T-helper 1 cell (primary cell): ENCODE data around the gene RBBP4.
"Not testable (repeated sequence)": the region's sequence is repeated elsewhere in the genome, so short reads cannot be mapped to it uniquely, and the experiment has no call there.

Experiments used
- DNase-seq, 5 donors: peaks; one replicate each; pipeline ENCODE4 v3.0.0-alpha.2; 2012 to 2020

RBBP4 gene

DNA sequence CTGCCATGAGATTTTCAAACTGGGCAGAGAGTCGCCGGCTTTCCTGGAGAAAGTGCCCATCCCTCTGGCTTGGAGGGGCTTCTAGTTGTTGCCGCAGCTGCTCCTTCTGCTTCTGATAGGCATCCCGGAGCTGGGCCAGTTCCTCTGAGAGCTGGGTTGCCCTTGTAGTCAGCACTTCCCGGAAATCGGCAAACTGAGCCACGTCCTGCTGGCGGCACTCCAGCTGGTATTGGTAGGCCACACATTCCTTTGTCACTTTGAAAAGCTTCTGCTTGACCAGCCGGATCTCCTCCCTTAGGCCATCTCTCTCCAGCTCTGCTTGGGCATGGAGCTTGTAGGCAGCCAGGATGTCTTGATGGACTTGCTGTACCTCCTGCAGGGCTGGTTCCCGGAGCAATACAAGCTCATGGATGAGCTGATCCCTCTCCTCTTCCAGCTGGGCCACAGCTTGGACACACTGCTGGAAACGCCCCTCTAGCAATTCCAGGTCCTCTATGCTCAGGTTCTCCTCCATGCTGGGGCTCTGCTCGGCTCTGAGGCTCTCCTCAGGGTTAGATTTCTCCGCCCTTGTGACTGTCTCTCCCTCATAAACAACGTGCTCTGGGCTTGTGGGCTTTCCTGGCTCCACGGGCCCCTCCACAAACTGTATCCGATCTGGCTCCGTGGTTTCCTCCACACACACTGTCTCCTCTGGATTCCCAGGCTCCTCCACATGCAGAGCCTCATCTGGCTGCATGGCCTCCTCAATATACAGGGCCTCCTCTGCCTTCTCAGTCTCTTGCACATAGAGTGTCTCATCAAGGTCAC lies 44.3 kb downstream of the RBBP4 start:
- DNase-seq: no peak

DNA sequence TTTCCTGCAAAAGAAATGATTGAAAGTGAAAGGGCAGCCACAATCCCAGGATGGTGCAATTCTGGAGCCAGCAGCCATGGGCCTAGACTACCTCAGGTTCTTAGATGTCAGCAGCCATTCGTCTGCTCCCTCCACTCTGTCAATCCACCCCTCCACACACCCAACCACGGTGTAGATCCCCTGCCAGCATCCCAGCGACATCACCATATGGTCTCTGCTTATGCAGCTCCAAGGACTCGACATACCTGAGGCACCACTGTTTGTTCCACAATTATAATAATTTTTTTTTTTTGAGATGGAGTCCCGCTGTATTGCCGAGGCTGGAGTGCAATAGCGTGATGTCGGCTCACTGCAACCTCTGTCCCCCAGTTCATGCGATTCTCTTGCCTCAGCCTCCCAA lies 45.0 kb downstream of the RBBP4 start:
- no peak for DNase-seq

DNA sequence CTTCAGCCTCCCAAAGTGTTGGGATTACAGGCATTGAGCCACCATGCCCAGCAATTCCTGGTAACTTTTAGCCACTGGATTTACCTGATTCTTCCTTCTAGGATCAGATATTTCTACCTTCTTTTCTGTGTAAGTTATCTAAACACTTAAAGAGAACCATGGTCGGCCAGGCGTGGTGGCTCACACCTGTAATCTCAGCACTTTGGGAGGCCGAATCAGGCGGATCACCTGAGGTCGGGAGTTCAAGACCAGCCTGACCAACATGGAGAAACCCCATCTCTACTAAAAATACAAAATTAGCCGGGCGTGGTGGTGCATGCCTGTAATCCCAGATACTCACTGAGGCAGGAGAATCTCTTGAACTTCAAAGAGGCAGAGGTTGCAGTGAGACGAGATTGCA lies 46.0 kb downstream of the RBBP4 start:
- not testable (repeated sequence) for DNase-seq

DNA sequence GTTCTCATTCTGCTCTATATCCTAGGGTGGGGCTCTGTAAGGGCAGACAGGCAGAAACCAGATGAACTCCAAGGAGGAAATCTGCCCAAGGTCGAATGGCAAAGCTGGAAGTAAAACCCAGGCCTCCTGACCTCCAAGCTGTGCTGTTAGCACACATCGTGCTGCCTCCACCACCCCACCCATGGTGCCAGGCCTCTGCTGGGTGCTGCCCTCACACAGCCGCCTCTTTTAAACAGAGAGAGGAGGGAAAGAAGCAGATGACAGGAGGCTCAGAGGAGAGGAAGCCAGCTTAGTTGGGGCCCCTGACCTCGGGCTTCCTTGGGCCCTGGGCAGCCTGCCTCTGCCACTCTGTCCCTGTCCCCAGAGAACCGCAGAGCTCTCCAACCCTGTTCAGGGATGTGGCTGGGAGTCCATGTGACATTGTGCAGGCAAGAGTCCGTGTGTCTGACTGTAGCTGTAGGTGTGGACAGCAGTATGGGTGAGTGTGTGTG lies 50.5 kb downstream of the RBBP4 start:
- no peak for DNase-seq

DNA sequence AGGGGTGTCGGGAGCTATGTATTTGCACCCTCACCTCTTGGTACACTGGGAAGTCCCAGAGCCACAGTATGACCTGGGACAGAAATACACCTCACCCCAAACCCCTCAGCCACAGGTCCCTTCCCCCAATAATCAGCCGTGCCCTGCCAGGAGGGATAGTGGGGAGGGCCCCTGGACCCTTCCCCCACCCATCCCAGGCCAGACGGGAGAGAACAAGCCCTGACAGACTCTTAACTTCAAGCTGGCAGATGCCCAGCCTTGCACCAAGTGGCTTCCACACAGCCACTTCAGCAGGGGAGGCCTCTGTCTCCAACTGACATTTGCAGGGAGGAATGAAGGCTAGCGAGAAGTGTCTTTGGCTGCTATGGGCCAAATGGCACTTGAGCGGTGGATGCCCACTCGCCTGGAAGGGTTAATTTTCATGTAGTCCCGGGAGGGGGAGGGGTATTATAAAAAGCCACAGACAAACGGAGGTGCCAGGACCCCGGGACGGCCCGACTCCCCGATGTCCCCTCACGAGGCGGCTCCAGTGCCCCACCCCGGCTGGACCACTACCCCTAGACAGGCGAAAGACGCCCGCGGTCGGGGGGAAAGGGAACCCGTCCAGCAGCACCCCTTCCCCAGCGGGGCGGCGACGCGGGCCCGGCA lies 51.1 kb downstream of the RBBP4 start:
- DNase-seq: no peak

DNA sequence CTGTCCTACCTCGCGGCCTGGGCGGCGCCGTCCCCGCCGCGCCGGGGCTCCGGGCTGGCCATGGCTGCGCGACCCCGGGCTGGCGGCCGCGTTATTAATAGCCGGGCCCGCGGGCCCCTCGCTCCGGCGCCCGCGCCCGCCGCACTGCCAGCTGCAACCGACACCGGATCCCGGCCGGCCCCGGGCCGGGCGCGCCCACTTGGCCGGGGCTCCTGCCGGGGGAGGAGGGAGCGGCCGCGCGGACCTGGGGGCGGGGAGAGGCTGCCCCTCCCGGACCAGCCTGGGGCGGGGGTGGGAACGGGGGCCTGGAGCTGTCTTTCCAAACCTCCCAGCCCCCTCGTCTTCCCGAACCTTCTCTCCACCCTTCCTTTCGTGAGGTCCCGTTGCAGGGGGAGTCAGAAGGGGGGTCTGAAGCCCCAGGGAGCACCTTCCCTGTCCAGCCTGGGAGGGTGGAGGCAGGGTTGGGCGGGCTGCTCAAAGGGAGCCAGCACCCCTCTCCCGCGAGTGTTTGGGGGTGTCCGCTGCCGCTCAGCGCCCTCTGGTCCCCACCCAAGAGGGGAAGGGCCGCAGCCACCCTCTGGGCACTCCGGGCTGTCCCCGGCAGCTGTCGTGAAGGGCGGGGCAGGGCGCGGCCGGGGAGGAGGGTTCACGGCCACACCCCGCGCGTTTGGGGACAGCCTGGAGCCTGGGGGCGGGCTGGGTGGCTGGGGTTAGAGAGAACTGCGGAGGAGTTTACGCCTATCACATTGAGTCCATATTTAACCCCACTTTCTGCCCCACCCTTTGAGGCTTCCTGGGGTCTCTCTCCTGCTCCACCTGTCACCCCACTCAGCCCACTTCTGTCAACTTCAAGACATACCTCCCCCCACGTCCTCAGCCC lies 51.8 kb downstream of the RBBP4 start, which contains the start of gene SYNC:
SYNC (minus strand) TSS at position 172 of the 880 bp plus-strand sequence; CDS start at position 62, 110 bp downstream.
- DNase-seq: no peak

DNA sequence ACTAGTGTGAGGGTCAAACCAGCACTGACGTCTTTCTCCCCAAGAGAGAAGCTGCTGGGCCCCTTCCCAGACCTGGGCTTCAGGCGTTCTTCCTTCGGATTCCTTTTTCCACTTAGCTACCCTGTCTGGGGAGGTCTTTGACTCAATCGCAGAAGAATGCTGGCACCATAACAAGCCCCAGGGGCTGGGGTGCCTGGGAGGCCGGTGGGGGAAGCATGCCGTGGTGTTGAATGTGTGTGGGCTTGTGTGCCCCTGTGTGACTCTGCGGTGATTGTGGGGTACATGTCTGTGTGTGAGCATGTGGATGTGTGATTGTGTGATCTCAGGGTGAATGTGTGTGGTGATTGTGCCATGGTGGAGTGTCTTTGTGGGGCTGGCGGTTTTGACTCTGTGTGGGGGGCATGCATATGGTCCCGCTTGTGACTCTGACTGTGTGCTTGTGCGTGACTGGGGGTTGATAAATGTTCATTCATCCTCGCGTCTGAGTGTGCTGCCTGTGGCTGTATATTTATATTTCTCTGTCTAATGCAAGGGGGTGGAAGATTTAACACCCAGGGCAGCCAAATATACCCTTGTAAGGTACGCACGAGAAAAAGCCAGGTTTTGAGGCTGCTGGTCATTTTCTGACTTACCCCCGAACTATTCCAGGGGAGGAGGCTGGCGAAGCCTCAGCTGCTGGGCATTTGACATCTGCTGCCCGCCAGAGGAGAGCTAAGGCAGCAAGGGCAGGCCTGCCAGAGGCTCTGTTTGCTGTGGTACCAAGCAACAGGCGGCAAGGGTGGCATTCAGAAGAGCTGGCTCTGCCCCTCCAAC lies 52.7 kb downstream of the RBBP4 start:
- no peak for DNase-seq

DNA sequence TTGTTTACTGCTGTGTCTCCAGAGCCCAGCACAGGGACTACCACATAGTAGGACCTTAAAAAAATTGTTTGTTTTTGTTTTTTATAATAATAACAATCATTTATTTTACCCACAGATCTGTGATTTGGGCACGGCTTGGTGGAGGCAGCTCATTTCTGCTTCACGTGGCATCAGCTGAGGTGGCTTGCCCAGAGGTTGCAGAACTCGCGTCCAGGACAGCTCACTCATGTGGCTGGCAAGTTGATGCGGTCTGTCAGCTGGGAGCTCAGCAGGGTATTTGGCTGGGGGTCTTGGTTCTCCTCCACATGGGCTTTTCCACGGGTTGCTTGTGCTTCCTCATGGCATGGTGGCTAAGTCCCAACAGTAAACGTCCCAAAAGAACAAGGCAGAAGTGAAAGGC lies 54.5 kb downstream of the RBBP4 start:
- no peak for DNase-seq

DNA sequence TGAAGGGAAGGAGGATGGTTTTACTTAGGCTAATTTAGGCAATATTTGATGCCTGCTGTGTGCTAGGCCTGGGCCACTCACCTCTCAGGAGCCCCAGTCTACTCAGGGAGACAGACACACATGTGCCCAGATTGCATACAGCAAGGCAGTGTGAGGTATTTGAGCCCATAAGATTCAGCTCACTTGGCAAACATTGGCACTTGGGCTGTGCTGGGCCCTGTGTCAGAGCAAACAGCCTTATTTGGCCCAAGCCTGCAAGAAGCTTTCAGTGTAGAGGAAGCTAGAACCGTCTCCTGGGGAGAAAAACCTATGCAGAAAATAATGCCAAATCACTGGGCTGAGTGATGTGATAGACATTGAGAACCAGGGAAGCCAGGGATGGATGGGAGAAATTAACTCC lies 55.5 kb downstream of the RBBP4 start:
- no peak for DNase-seq

DNA sequence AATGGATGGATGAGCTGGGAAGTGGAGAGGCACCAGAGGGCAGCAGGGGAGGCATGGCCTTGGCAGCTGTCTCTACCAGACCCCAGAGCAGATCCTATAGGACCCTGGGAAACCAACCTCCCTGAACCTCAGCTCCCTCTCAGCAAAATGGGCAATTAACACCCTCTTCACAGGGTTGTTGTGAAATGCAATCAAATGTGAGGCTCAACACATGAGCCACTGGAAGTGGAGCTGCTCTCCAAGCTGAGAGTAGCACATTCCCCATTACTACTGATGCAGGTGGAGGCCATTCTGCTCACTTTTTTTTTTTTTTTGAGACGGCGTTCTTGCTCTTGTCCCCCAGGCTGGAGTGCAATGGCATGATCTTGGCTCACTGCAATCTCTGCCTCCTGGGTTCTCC lies 58.1 kb downstream of the RBBP4 start:
- no peak for DNase-seq

DNA sequence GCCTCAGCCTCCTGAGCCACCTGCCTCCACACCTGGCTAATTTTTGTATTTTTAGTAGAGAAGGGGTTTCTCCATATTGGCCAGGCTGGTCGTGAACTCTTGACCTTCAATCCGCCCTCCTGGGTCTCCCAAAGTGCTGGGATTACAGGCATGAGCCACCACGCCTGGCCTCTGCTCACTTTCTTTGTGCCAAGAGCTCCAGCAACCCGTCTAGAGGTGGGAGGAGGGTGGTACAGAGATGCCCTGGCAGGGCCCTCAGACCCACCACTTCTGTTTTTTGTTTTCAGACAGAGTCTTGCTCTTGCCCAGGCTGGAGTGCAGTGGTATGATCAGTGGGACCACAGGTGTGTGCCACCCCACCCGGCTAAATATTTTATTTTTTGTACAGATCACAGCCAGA lies 58.5 kb downstream of the RBBP4 start:
- DNase-seq: no peak

DNA sequence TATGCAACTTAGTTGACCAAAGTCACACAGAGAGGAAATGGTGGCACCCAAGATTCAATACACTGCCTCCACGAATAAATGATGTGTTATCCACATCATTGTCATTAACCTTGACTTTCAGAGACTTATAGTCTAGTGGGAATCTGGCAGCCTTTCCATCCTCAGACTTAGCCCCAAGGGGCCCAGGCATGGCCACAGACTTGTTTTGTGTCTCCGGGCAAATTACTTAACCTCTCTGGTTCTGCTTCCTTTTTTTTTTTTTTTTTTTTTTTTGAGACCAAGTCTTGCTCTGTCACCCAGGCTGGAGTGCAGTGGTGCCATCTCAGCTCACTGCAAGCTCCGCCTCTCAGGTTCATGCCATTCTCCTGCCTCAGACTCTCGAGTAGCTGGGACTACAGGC lies 60.2 kb downstream of the RBBP4 start:
- DNase-seq: not testable (repeated sequence)

DNA sequence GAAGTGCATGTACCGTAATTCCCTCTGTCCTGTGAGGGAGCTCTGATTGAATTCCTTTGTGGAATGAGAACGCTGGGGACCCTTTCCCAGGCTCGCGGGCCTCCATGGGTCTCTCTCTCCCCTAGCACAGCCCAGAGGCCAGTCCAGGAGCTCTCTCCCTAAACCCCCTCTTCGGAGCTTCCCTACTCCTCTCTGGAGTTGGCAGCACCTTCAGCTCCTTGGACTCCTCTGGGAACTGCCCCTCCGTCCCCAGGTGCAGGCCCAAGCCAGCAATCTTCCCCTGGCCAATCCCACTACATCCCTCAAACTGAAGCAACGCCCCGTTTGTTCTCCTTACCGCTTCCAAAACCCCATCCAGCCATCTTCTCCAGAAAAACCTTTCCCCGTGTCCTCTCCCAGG lies 62.1 kb downstream of the RBBP4 start:
- DNase-seq: no peak

DNA sequence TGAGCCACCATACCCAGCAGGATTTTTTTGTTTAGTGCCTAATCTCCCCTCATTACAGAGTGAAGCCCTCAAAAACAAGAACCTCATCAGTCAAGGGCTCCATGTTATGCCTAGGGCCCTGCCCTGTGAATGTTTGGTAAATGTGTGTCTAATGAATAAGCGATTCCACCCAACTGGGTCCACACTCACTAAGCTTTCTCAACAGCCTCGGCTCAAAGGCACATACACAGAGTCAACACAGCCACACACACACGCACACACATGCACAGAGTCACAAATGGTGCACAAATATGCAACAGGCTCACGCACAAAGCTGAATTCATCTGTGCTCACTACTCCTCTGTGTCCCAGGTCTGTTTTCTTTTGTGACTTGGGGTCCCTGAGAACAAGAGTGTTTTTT lies 63.3 kb downstream of the RBBP4 start:
- DNase-seq: no peak

DNA sequence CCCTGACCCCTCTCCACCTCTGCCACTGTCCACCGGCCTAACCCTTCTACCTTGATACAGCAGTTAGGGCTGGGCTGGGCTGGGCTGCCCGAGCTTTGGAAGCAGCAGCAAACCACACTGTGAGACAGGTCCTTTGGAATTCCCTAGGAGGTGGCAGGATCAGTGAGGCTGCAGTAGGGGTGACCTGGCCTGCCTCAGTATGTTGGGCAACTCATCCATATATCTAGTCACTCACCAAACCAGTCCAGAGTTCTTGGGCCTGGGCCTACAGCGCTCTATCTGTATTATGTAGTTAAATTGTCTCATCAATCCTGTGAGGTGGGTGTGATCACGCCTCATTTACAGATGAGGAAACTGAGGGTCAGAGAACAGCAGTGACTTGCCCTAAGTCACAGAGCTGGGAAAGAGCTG lies 64.9 kb downstream of the RBBP4 start:
- DNase-seq: no peak

DNA sequence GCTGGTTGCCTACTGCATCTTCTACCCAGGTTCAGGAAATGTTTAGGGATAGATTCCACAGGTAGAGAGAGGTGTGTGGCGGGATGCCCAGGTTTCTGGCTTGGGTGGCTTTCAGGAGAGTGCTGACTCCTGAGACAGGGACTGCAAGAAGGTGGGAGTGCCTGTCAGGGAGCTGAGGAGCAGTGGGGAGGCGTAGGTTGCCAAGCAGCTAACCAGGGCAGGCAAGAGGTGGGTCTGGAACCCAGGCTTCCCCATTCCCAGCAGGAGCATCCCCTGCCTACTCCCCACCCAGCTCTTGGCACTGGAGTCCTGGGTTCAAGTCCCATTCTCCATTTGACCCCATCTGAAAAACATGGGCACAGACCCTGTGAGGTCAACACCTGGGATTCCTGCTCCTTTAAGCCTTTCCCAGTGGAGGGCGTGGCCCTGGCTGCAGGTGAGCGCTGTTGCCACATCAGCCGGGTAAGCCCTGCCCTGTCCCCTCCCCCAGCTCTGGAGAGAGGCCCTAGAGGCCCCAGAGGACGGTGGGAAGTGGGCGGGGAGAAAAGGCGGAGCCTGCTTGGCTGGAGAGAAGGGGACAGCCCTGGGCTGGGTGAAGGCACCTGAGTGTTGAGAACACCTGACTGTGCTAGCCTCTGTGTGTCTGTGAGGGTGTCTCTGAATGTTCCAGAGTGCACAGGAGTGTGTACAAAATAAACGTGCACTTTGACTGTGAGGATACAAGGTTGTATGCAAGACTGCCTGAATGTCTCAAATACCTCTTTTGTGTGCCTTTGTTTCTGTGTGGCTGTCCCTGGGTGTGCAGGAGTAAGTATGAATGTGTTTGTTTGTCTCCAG lies 65.5 kb downstream of the RBBP4 start:
- DNase-seq: peak in 2 of 5 donors; percentile 28 to 67

DNA sequence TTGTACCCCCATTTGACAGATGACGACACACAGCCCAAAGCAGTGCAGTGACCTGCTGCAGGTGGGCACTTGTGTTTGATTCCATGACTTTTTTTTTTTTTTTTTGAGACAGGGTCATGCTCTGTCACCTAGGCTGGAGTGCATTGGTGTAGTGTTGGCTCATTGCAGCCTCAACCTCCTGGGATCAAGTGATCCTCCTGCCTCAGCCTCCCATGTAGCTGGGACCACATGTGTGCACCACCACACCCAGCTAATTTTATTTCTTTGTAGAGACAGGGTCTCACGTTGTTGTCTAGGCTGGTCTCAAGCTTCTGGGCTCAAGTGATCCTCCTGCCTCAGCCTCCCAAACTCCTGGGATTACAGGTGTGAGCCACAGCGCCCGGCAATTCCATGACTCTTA lies 66.5 kb downstream of the RBBP4 start:
- DNase-seq: no peak

DNA sequence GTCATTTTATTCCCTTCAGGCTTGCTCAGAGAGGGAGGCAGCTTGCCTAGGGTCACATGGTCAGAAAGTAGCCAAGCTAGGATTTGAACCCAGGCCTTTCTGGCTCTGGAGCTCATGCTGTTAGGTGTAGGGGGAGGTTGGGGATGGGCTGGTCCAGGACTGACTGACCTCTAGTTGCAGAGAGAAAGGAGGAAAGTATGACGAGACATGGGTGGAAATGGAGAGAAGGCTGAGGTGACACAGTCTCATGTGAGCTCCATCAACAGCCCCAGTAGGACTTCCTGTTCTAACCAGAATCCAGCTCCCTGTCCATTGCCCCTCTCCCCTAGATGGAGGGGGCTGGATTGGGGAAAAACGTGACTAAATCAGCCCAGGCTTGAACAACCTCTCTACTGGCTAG lies 67.0 kb downstream of the RBBP4 start:
- no peak for DNase-seq

DNA sequence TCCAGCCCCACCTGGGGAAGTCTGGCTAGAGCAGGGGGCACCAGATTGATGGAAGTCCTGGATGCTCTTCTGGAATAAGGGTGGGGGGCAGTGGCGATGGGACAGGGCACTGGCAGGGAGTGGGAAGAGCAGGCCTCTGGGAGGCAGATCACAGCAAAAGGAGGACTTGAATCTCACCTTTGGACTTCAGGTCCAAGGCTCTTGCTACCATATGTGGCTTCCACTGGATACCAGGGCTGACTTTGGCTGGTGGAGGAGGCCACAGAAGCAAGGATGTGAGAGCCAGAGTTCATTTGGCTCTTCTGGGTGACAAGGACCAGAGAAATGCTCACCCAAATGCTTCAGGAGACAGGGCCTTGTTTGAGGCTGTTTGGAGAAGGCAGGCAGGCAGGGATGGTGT lies 67.5 kb downstream of the RBBP4 start:
- DNase-seq: no peak

DNA sequence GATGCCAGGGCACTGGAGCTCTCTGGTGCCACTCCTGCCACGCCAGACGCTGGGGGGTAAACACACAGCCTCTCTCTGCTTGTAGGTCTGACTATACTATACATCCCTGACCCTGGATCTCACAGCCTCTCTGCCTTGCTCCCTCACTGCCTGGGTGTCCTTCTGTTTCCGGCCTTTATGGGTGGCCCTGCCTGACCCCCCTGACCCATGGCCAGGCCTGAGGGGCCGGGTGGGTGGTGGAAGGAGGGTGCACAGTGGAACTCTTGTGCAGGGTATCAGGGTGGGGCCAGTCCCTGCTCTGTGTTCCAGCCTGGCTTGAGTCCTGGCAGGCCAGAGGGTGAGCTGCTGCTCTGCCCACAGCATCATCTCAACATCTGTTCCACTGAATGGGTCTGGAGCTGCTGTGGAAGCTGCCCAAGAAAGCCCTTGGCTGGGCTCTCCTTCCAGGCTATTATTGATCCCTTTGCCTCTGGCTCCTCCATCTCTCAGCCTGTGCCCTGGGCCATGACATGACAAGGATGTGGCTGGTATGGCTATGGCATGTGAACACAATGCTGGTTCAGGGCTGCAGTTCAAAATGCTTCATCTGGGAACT lies 68.8 kb downstream of the RBBP4 start:
- DNase-seq: no peak
